Neural crest cell (in vitro differentiated cells): ENCODE data around the gene GPR156. TPM values are rescaled to one million over a fixed set of nuclear protein-coding genes. Genes with fewer than 3 reads are reported as not detected.

Experiments used
- DNase-seq: peaks from one replicate; pipeline ENCODE4 v3.0.0; 2021; ENCODE audit warnings: low read depth, mixed read lengths, low spot score
- H3K27ac Mint-ChIP-seq: one replicate; pipeline ENCODE4 v1.8.0; 2021; ENCODE audit warnings: mild to moderate bottlenecking, mixed read lengths; ENCODE audit not compliant: unreplicated experiment
- H3K27me3 Mint-ChIP-seq: 2 replicates; pipeline ENCODE4 v1.8.0; 2021; ENCODE audit warnings: low read depth, mild to moderate bottlenecking, mixed read lengths
- H3K36me3 Mint-ChIP-seq: 2 replicates; pipeline ENCODE4 v1.8.0; 2021; ENCODE audit warnings: low read depth, mild to moderate bottlenecking, mixed read lengths
- H3K4me1 Mint-ChIP-seq: 2 replicates; pipeline ENCODE4 v1.8.0; 2021; ENCODE audit warnings: mixed read lengths
- H3K4me3 Mint-ChIP-seq: one replicate; pipeline ENCODE4 v1.8.0; 2021; ENCODE audit warnings: mild to moderate bottlenecking, mixed read lengths
- H3K9me3 Mint-ChIP-seq: 2 replicates; pipeline ENCODE4 v1.8.0; 2021; ENCODE audit warnings: mixed read lengths
- total RNA-seq: library from RNA; stranded (reverse); gene quantifications from 2 replicates; pipeline ENCODE4 v1.2.1, GENCODE V29; 2021
- TF ChIP-seq, protein P1 (sequence below): fragments of 200-600 bp; sonication (generic); conservative IDR thresholded peaks from 2 replicates; pipeline ENCODE4 v1.5.0; 2021; ENCODE audit warnings: antibody characterized with exemption, mild to moderate bottlenecking

The GPR156 gene
- total RNA-seq, 1 donor from 2014 or later = 1.4 TPM

DNA sequence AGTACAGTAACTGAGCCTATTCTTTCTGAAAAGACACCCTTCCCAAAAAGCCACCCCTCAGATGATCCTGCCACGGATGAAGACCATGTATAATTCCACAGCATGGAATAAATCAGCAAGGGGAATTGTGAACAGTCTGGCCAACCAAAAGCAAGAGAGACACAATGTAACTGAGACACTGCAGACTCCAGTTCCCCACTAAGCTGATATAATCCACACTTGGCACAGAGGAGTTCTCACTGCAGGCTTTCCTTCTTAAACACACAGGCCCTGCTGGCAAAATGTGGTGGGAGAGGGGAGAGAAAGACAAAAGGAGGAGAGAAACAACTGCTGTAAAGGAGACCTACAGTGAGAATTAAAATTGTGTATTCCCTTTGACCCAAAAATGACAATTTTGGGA lies 12.7 kb downstream of the GPR156 start:
- H3K4me3 Mint-ChIP-seq = no peak overlapping the region
- no peak for DNase-seq
- no peaks in the 10 kb centered on the region for H3K36me3 Mint-ChIP-seq
- no peak overlapping the region for H3K27ac Mint-ChIP-seq
- H3K9me3 Mint-ChIP-seq = peaks cover 2% of the 10 kb centered on the region
- no peaks in the 10 kb centered on the region for H3K27me3 Mint-ChIP-seq
- H3K4me1 Mint-ChIP-seq = peaks cover 5% of the 10 kb centered on the region
- TF ChIP-seq, protein P1, sequence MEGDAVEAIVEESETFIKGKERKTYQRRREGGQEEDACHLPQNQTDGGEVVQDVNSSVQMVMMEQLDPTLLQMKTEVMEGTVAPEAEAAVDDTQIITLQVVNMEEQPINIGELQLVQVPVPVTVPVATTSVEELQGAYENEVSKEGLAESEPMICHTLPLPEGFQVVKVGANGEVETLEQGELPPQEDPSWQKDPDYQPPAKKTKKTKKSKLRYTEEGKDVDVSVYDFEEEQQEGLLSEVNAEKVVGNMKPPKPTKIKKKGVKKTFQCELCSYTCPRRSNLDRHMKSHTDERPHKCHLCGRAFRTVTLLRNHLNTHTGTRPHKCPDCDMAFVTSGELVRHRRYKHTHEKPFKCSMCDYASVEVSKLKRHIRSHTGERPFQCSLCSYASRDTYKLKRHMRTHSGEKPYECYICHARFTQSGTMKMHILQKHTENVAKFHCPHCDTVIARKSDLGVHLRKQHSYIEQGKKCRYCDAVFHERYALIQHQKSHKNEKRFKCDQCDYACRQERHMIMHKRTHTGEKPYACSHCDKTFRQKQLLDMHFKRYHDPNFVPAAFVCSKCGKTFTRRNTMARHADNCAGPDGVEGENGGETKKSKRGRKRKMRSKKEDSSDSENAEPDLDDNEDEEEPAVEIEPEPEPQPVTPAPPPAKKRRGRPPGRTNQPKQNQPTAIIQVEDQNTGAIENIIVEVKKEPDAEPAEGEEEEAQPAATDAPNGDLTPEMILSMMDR = no peak

DNA sequence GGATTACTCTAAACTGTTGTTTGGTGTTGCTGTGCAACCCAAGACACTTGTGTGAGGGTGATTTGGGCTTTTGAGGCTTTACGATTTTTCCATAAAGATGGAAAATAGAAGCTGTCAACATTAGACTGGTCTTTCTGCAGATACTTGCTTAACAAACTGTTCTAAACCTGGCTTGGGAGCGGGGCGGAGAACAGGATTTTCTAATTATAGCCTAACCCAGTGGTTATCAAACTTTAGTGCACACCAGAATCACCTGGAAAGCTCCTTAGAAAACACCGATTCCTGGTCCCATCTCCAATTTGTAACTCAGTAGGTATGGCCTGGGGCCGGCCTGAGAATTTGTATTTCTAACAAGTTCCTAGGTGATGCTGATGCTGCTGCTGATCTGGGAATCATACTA lies 19.0 kb downstream of the GPR156 start:
- H3K4me3 Mint-ChIP-seq = no peak overlapping the region
- H3K27ac Mint-ChIP-seq = no peak overlapping the region
- H3K9me3 Mint-ChIP-seq = no peaks in the 10 kb centered on the region
- no peaks in the 10 kb centered on the region for H3K27me3 Mint-ChIP-seq
- H3K36me3 Mint-ChIP-seq = no peaks in the 10 kb centered on the region
- H3K4me1 Mint-ChIP-seq = no peaks in the 10 kb centered on the region
- no peak for DNase-seq
- TF ChIP-seq, protein P1 = no peak

DNA sequence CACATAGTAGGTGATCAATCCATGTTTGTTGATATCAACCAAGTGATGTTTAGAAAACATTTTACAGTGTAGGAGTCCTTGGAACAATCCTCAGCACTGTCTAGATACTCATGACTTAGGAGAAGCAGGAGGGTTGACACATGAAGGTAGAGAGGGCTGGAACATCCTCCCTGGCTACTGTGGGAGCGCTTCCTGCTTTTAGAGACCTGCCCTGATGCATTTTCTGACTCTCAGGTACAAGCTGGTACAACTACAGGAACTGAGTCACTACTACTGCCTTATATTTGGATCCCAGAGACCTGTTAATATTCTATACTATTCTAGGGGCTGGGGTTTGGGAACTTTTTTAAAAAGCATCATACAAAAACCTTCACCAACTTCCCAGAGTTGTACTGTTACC lies 20.1 kb downstream of the GPR156 start:
- H3K27ac Mint-ChIP-seq = no peak overlapping the region
- TF ChIP-seq, protein P1 = no peak
- H3K27me3 Mint-ChIP-seq = no peaks in the 10 kb centered on the region

DNA sequence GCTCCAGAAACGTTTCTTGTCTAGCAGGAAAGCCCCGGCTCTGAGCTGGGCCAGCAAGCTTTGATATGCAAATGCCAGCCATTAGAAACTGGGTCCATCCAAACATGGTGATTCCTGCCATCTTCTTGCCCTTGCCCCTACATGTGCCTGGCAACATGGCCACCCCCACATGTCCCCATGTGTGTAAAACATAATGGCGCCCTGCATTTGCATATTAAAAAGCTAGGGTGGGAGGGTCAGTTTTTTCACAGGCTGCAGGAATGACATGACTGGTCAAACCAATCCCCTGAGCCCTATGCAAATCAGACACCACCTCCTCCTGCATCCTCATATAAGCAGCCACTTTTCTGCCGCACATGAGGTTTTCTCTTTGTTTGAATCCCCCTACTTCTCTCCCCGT lies 21.2 kb downstream of the GPR156 start:
- H3K27me3 Mint-ChIP-seq = no peaks in the 10 kb centered on the region
- H3K27ac Mint-ChIP-seq = no peak overlapping the region
- H3K9me3 Mint-ChIP-seq = no peaks in the 10 kb centered on the region
- no peaks in the 10 kb centered on the region for H3K36me3 Mint-ChIP-seq
- H3K4me1 Mint-ChIP-seq = no peaks in the 10 kb centered on the region
- H3K4me3 Mint-ChIP-seq = no peak overlapping the region
- DNase-seq = no peak
- TF ChIP-seq, protein P1 = no peak

More for the DNA sequence above, 20.1 kb downstream of the GPR156 start:
- DNase-seq = no peak
- Mint-ChIP-seq H3K4me1 (no peaks in the 10 kb centered on the region), H3K4me3 (no peak overlapping the region), H3K36me3 (no peaks in the 10 kb centered on the region), H3K9me3 (no peaks in the 10 kb centered on the region)

DNA sequence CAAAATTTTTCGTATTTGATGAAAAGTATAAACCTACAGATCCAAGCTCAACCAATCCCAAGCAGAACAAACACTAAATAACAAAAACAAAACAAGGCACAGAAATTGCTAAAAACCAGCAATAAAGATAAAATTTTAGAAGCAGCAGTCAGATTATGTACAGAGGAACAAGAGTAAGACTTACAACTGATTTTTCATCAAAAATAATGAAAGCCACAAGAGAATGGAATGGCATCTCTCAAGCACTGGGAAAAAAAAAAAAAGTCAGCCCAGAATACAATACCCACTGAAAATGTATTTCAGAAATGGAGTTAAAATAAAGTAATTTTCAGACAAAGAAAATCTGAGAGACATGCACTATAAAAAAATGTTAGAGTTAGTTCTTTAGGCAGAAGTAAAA lies 27.0 kb downstream of the GPR156 start:
- DNase-seq = no peak
- H3K27ac Mint-ChIP-seq = no peak overlapping the region
- H3K27me3 Mint-ChIP-seq = no peaks in the 10 kb centered on the region
- no peak overlapping the region for H3K4me3 Mint-ChIP-seq
- peaks cover 24% of the 10 kb centered on the region for H3K36me3 Mint-ChIP-seq
- peaks cover 36% of the 10 kb centered on the region for H3K9me3 Mint-ChIP-seq
- no peaks in the 10 kb centered on the region for H3K4me1 Mint-ChIP-seq
- TF ChIP-seq, protein P1 = no peak

DNA sequence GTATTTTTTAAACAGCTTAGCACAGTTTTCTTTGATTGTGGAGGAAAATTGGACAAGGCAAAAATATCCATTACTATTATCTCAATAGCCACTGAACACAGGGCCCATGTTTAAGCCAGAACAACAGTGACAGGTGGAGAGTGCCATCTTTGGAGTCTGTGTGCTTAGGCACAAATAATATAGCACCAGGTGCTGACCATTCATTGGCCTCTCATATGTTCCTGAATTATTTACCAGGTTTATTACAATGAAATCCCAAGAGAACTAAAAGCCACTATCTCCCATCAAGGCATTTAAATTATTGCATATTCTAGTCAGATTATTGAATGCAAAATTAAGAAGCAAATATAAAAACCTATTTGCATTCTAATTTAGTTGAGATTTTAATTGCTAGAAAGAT lies 39.6 kb downstream of the GPR156 start:
- no peak overlapping the region for H3K27ac Mint-ChIP-seq

More for the DNA sequence above, 39.6 kb downstream of the GPR156 start:
- Mint-ChIP-seq H3K9me3 (no peaks in the 10 kb centered on the region), H3K4me1 (peaks cover 9% of the 10 kb centered on the region), H3K4me3 (no peak overlapping the region), H3K27me3 (no peaks in the 10 kb centered on the region), H3K36me3 (no peaks in the 10 kb centered on the region)
- TF ChIP-seq, protein P1 = no peak
- DNase-seq = no peak
